H1 (cell line): ENCODE data around the gene UBASH3B. TPM values are rescaled to one million over a fixed set of nuclear protein-coding genes. Genes with fewer than 3 reads are reported as not detected.

Source experiments
- CTCF ChIA-PET: fragments of 300-600 bp; sonication (Branson Sonifier 250); formaldehyde crosslinking; loops from one replicate; lab custom pipeline; 2021; ENCODE audit not compliant: partially characterized antibody; lab: Charles Lee
- POLR2A ChIA-PET: fragments of 300-600 bp; sonication (Branson Sonifier 250); formaldehyde crosslinking; loops from one replicate; lab custom pipeline; 2021; ENCODE audit warnings: inconsistent platforms; ENCODE audit not compliant: partially characterized antibody; lab: Charles Lee
- DNase-seq, 2 experiments: peaks; one replicate each; pipeline versions ENCODE4 v3.0.0 to v3.0.0-alpha.2; 2010 to 2022; ENCODE audit warnings: low spot score in 2 of 2, low read depth in 1 of 2, mixed read lengths in 1 of 2
- FAIRE-seq: peaks from 2 replicates; lab custom pipeline; 2011; peaks lifted over from hg19 to GRCh38; lab: Jason Lieb, UNC
- H2AFZ ChIP-seq: 2 replicates; pipeline ENCODE4 v1.8.1; 2012; ENCODE audit warnings: low read length, inconsistent platforms
- H2AK5ac ChIP-seq: 2 replicates; pipeline ENCODE4 v1.6.1; 2013; ENCODE audit warnings: low read depth, low read length
- H2BK120ac ChIP-seq: replicated peaks from 2 replicates; pipeline ENCODE3; 2013; ENCODE audit warnings: low read depth, low read length, inconsistent platforms
- H2BK12ac ChIP-seq: 2 replicates; pipeline ENCODE4 v1.6.1; 2013; ENCODE audit warnings: low read depth, low read length
- H2BK15ac ChIP-seq: 2 replicates; pipeline ENCODE4 v1.6.1; 2013; ENCODE audit warnings: low read length
- H2BK20ac ChIP-seq: 2 replicates; pipeline ENCODE4 v1.6.1; 2013; ENCODE audit warnings: low read length
- H2BK5ac ChIP-seq: 2 replicates; pipeline ENCODE4 v1.6.1; 2013; ENCODE audit warnings: low read depth, low read length
- H3K14ac ChIP-seq: 2 replicates; pipeline ENCODE4 v1.6.1; 2013; ENCODE audit warnings: inconsistent platforms; ENCODE audit not compliant: insufficient read length
- H3K18ac ChIP-seq: 2 replicates; pipeline ENCODE4 v1.6.1; 2013; ENCODE audit warnings: low read length; ENCODE audit errors: extremely low read depth
- H3K23ac ChIP-seq: 2 replicates; pipeline ENCODE4 v1.6.1; 2013; ENCODE audit warnings: inconsistent platforms; ENCODE audit not compliant: insufficient read length
- H3K23me2 ChIP-seq: 2 replicates; pipeline ENCODE4 v1.6.1; 2013; ENCODE audit warnings: low read depth, low read length
- H3K27ac ChIP-seq: 2 replicates; pipeline ENCODE4 v1.6.1; 2011; ENCODE audit warnings: low read depth, low read length, inconsistent platforms
- H3K27me3 ChIP-seq, 4 experiments: replicated peaks in 1 of 4; 1 replicate in 1 of 4; 2 replicates in 3 of 4; pipeline versions ENCODE4 v1.6.1 to v1.8.1; 2011 to 2013; ENCODE audit warnings: low read length in 3 of 4, mild to moderate bottlenecking in 3 of 4, inconsistent platforms in 2 of 4, mixed read lengths in 2 of 4, moderate library complexity in 1 of 4; ENCODE audit not compliant: control insufficient read depth in 3 of 4, insufficient read depth in 3 of 4; ENCODE audit errors: extremely low read depth in 1 of 4
- H3K36me3 ChIP-seq, 4 experiments: 2 replicates each; pipeline versions ENCODE4 v1.6.1 to v1.8.1; 2011 to 2013; ENCODE audit warnings: mild to moderate bottlenecking in 4 of 4, low read length in 3 of 4, moderate library complexity in 2 of 4, control low read depth in 1 of 4, inconsistent platforms in 1 of 4; ENCODE audit not compliant: insufficient read depth in 4 of 4, control insufficient read depth in 2 of 4
- H3K4ac ChIP-seq: replicated peaks from 2 replicates; pipeline ENCODE3; 2013; ENCODE audit warnings: low read length, low read depth, mixed read lengths, inconsistent platforms; ENCODE audit not compliant: insufficient read length
- H3K4me1 ChIP-seq, 4 experiments: replicated peaks in 1 of 4; 1 replicate in 1 of 4; 2 replicates in 3 of 4; pipeline versions ENCODE4 v1.6.1 to v1.8.1; 2011 to 2013; ENCODE audit warnings: low read length in 3 of 4, inconsistent platforms in 2 of 4, mixed read lengths in 1 of 4; ENCODE audit not compliant: insufficient read depth in 4 of 4, control insufficient read depth in 3 of 4
- H3K4me2 ChIP-seq, 2 experiments: 2 replicates each; pipeline versions ENCODE4 v1.6.1 to v1.8.1; 2011 to 2013; ENCODE audit warnings: low read depth in 2 of 2, low read length in 2 of 2, control low read depth in 1 of 2, inconsistent platforms in 1 of 2, mild to moderate bottlenecking in 1 of 2; ENCODE audit not compliant: insufficient read depth in 1 of 2
- H3K4me3 ChIP-seq, 4 experiments: fragments of 200-600, 300-600 bp in 1 of 4; sonication (generic), shearing (Covaris generic), sonication (Bioruptor Twin) in 1 of 4; 2 replicates each; pipeline versions ENCODE4 v1.5.1 to v1.8.1; 2011 to 2016; ENCODE audit warnings: low read length in 4 of 4, low read depth in 3 of 4, control low read depth in 2 of 4, inconsistent platforms in 2 of 4, mild to moderate bottlenecking in 2 of 4, mixed read lengths in 1 of 4, moderate library complexity in 1 of 4; ENCODE audit not compliant: insufficient read depth in 2 of 4; ENCODE audit errors: extremely low read depth in 1 of 4
- H3K56ac ChIP-seq: replicated peaks from 2 replicates; pipeline ENCODE3; 2013; ENCODE audit warnings: low read depth, mild to moderate bottlenecking, mixed read lengths, low read length, inconsistent platforms; ENCODE audit not compliant: insufficient read length
- H3K79me1 ChIP-seq: 2 replicates; pipeline ENCODE4 v1.6.1; 2013; ENCODE audit warnings: low read depth, low read length, control low read depth
- H3K79me2 ChIP-seq, 2 experiments: 2 replicates each; pipeline versions ENCODE4 v1.6.1 to v1.8.1; 2012 to 2013; ENCODE audit warnings: low read length in 2 of 2, mild to moderate bottlenecking in 2 of 2, inconsistent platforms in 1 of 2; ENCODE audit not compliant: insufficient read depth in 2 of 2, control insufficient read depth in 1 of 2
- H3K9ac ChIP-seq, 4 experiments: replicated peaks in 1 of 4; 1 replicate in 1 of 4; 2 replicates in 3 of 4; pipeline versions ENCODE4 v1.6.1 to v1.8.1; 2011 to 2013; ENCODE audit warnings: low read depth in 3 of 4, low read length in 3 of 4, control low read depth in 2 of 4, mild to moderate bottlenecking in 2 of 4, moderate library complexity in 2 of 4, inconsistent platforms in 1 of 4; ENCODE audit errors: extremely low read depth in 1 of 4
- H3K9me3 ChIP-seq, 2 experiments: 2 replicates each; pipeline versions ENCODE4 v1.6.1 to v1.8.1; 2012 to 2013; ENCODE audit warnings: mild to moderate bottlenecking in 2 of 2, moderate library complexity in 2 of 2, control low read depth in 1 of 2, inconsistent platforms in 1 of 2, low read depth in 1 of 2, low read length in 1 of 2, mixed read lengths in 1 of 2; ENCODE audit not compliant: insufficient read depth in 2 of 2
- H4K20me1 ChIP-seq, 2 experiments: replicated peaks in 1 of 2; 2 replicates each; pipeline versions ENCODE3 to v1.8.1; 2011 to 2013; ENCODE audit warnings: inconsistent platforms in 2 of 2, low read length in 2 of 2, mild to moderate bottlenecking in 1 of 2; ENCODE audit not compliant: insufficient read depth in 2 of 2, control insufficient read depth in 1 of 2
- H4K5ac ChIP-seq: 2 replicates; pipeline ENCODE4 v1.6.1; 2013; ENCODE audit warnings: low read length, low read depth, mixed read lengths, inconsistent platforms; ENCODE audit not compliant: insufficient read length
- H4K8ac ChIP-seq: 2 replicates; pipeline ENCODE4 v1.8.0; 2013; ENCODE audit warnings: mild to moderate bottlenecking, moderate library complexity, low read length, inconsistent platforms; ENCODE audit not compliant: insufficient read depth; ENCODE audit errors: extremely low read depth
- H4K91ac ChIP-seq: replicated peaks from 2 replicates; pipeline ENCODE3; 2013; ENCODE audit warnings: low read length, mixed read lengths, inconsistent platforms; ENCODE audit not compliant: insufficient read length
- CBX5 ChIP-seq: fragments of 300-800, 300-1000 bp; sonication (generic); IDR thresholded peaks from 2 replicates; pipeline ENCODE4 v1.7.1; 2016; ENCODE audit warnings: antibody characterized with exemption, low read length, low read depth
- CBX8 ChIP-seq: fragments of 300-800, 300-1000 bp; sonication (generic); IDR thresholded peaks from 2 replicates; pipeline ENCODE4 v1.7.1; 2016; ENCODE audit warnings: low read depth, low read length, borderline replicate concordance
- KDM4A ChIP-seq: IDR thresholded peaks from one replicate; pipeline ENCODE4 v1.7.1; 2012; ENCODE audit warnings: low read depth, mild to moderate bottlenecking, moderate library complexity, low read length, inconsistent platforms; ENCODE audit not compliant: severe bottlenecking
- NANOG ChIP-seq: IDR thresholded peaks from 2 replicates; pipeline ENCODE4 v1.6.1; 2011; ENCODE audit warnings: low read length, low read depth, mild to moderate bottlenecking, inconsistent platforms; ENCODE audit not compliant: insufficient read depth, poor library complexity, severe bottlenecking
- NRF1 ChIP-seq: IDR thresholded peaks from 2 replicates; pipeline ENCODE4 v1.6.1; 2011; ENCODE audit warnings: mild to moderate bottlenecking, low read depth, low read length, improper control_type of control experiment
- SAP30 ChIP-seq: fragments of 300-600 bp; sonication (generic); IDR thresholded peaks from 2 replicates; pipeline ENCODE4 v1.7.1; 2012; ENCODE audit warnings: low read length, moderate library complexity, mild to moderate bottlenecking, inconsistent platforms; ENCODE audit not compliant: insufficient read depth, insufficient replicate concordance
- SP2 ChIP-seq: IDR thresholded peaks from 2 replicates; pipeline ENCODE4 v1.6.1; 2012; ENCODE audit warnings: mild to moderate bottlenecking, low read length, inconsistent platforms
- SRF ChIP-seq: IDR thresholded peaks from 2 replicates; pipeline ENCODE4 v1.6.1; 2011; ENCODE audit warnings: mild to moderate bottlenecking, low read depth, low read length, moderate library complexity
- TAF7 ChIP-seq: optimal IDR thresholded peaks from 2 replicates; pipeline ENCODE3; 2011; ENCODE audit warnings: low read depth, mild to moderate bottlenecking, inconsistent platforms, low read length, moderate library complexity, borderline replicate concordance
- TCF12 ChIP-seq: IDR thresholded peaks from 2 replicates; pipeline ENCODE4 v1.6.1; 2011; ENCODE audit warnings: low read depth, mild to moderate bottlenecking, low read length
- WGBS, 2 experiments: shearing (Covaris generic) in 1 of 2; methylation state at CpG; one replicate each; pipeline versions ENCODE4 v1.1.6 to v1.1.7; 2013 to 2015; ENCODE audit warnings: low lambda C conversion rate in 2 of 2, mixed read lengths in 2 of 2, inconsistent platforms in 1 of 2, low coverage in 1 of 2, missing lambda C conversion rate in 1 of 2; ENCODE audit not compliant: insufficient replicate concordance in 2 of 2, insufficient coverage in 1 of 2, insufficient read length in 1 of 2; ENCODE audit errors: extremely low coverage in 1 of 2, missing lambda C conversion rate in 1 of 2; 5-methylcytosine and 5-hydroxymethylcytosine counted together
- polyA plus RNA-seq, 7 experiments: library from polyadenylated mRNA; depleted of rRNA in 3 of 7; stranded (reverse) in 5 of 7; unstranded in 2 of 7; fragments of >200 nt in 5 of 7; fragments of 200-250 nt in 2 of 7; gene quantifications; 1 replicate in 5 of 7; 2 replicates in 1 of 7; 4 replicates in 1 of 7; pipeline versions ENCODE4 v1.2.1 to v1.2.3, GENCODE V29; 2011 to 2013; ENCODE audit warnings: missing spikeins in 2 of 7, mixed read lengths in 2 of 7
- total RNA-seq: library from RNA; stranded (reverse); fragmentation: NEBNext Ultra II Directional; extraction: Animal tissue kit (Norgen Biotek cat#: 25700); gene quantifications from 2 replicates; pipeline ENCODE4 v1.2.1, GENCODE V29; 2021
- TF ChIP-seq, protein P1 (sequence below): IDR thresholded peaks from 2 replicates; pipeline ENCODE4 v1.6.1; 2012; ENCODE audit warnings: inconsistent platforms

UBASH3B gene
- total and polyA plus RNA-seq, 2 of the 8 experiments (the other 6 are each of a cell fraction or from before 2014, with no cell fraction given) = 7.5 to 9.5 TPM

DNA sequence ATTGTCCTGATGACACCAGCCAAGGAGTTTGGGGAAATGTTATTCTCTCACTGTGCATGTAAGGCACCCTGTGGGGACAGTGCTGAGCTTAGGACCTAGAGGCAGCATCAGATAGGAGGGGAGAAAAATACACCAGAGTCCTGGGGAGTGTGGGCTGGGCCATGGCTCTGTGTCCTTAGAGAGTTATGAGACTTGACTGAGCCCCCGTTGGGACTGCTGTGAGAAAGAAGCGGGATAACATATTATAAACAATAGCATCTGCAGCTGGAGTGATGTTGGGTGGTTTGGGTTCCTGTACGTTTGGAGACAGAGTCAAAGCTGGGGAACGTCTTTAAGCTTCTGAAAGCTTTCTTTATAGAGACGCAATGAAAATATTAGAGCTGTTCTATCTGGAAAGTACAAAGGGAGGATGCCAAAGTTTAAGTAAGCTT, 91.8 kb downstream of the UBASH3B start:
- Histone ChIP-seq H2BK20ac (no peak overlapping the region), H3K9ac (no peak overlapping the region), H2BK5ac (no peak overlapping the region), H3K4me3 (no peak overlapping the region), H3K79me1 (no peaks in the 10 kb centered on the region), H3K79me2 (no peaks in the 10 kb centered on the region; a peak in 1 of 4 replicates), H3K27ac (no peak overlapping the region), H3K14ac (no peak overlapping the region), H3K23ac (no peak overlapping the region), H4K8ac (no peak overlapping the region), H2AFZ (no peak overlapping the region), H3K9me3 (no peaks in the 10 kb centered on the region), H3K36me3 (no peaks in the 10 kb centered on the region), H4K20me1 (peaks cover 0 to 5% of the 10 kb centered on the region in 2 experiments), H3K56ac (no peak overlapping the region), H3K18ac (no peak overlapping the region), H2BK120ac (no peak overlapping the region), H4K5ac (no peak overlapping the region), H3K4me1 (peaks cover 0 to 2% (median 0%) of the 10 kb centered on the region in 4 experiments; a peak in 1 of 7 replicates), H3K27me3 (peaks cover 0 to 6% (median 0%) of the 10 kb centered on the region in 4 experiments; a peak in 1 of 7 replicates), H3K23me2 (no peaks in the 10 kb centered on the region), H2AK5ac (no peak overlapping the region), H4K91ac (no peak overlapping the region), H2BK15ac (no peak overlapping the region), H3K4ac (no peak overlapping the region), H3K4me2 (no peak overlapping the region), H2BK12ac (no peak overlapping the region)
- FAIRE-seq (no peak), DNase-seq (no peak)
- POLR2A ChIA-PET = interaction anchor here (1.1 to 1.4 kb wide), 3 partner anchors 9 to 84 kb away, joined by 3 to 4 read pairs (median 3); no protein-coding TSS in a partner anchor
- CTCF ChIA-PET = interaction anchor here (0.6 to 4.8 kb wide), 17 partner anchors 8 to 380 kb away, joined by 3 to 33 read pairs (median 5); no protein-coding TSS in a partner anchor
- 69% methylated on average over 5 of the region's 5 CpGs; no CpG with 5 or more reads in 1 of the 2 experiments for WGBS, 2 experiments
- TF ChIP-seq TAF7 (no peak), SAP30 (no peak), CBX5 (no peak), SRF (no peak), KDM4A (no peak), CBX8 (no peak), NANOG (no peak), TCF12 (no peak), NRF1 (no peak), SP2 (no peak)
- TF ChIP-seq, protein P1, sequence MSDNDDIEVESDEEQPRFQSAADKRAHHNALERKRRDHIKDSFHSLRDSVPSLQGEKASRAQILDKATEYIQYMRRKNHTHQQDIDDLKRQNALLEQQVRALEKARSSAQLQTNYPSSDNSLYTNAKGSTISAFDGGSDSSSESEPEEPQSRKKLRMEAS = no peak
